ENCODE data around the gene PPFIBP2.

PPFIBP2 gene

GRCh38 chr11:7540830-7541555, 27.2 kb downstream of the PPFIBP2 start (continued):
- TF ChIP-seq ZNF121 (tag by site-specific recombination; IDR thresholded peaks at IDR 0.05): no peak
- no peak for TF ChIP-seq ZNF600 (tag by site-specific recombination; IDR thresholded peaks at IDR 0.05)
- no peak for TF ChIP-seq KLF16 (tag by site-specific recombination; IDR thresholded peaks at IDR 0.05)

GRCh38 chr11:7543302-7543701, 29.5 kb downstream of the PPFIBP2 start:
- H3K4me3 ChIP-seq (ENCODE audit: low read depth, low read length): no peak overlapping the region
- ChIA-PET CTCF (interaction anchor here (0.6 to 2.0 kb wide), 2 partner anchors 28 to 29 kb away, joined by 4 to 7 read pairs; no protein-coding TSS in a partner anchor), POLR2A (no interaction called here)
- TF ChIP-seq KLF17 (tag by site-specific recombination; IDR thresholded peaks at IDR 0.05) (no peak), ZNF26 (tag by site-specific recombination; IDR thresholded peaks at IDR 0.05) (no peak), ZEB2 (tag by site-specific recombination; IDR thresholded peaks at IDR 0.05) (no peak), ZNF138 (tag by site-specific recombination; IDR thresholded peaks at IDR 0.05; ENCODE audit: borderline replicate concordance) (no peak), ZNF555 (tag by site-specific recombination; conservative IDR thresholded peaks at IDR 0.05) (no peak), ZNF157 (tag by site-specific recombination; IDR thresholded peaks at IDR 0.05) (no peak), SP3 (tag by site-specific recombination; IDR thresholded peaks at IDR 0.05) (no peak), IKZF3 (tag by site-specific recombination; IDR thresholded peaks at IDR 0.05) (no peak), ZNF350 (tag by site-specific recombination; IDR thresholded peaks at IDR 0.05) (no peak), ZNF133 (tag by site-specific recombination; IDR thresholded peaks at IDR 0.05) (no peak), ZNF423 (tag by site-specific recombination; IDR thresholded peaks at IDR 0.05) (no peak), ZNF426 (tag by site-specific recombination; IDR thresholded peaks at IDR 0.05) (no peak)
- H3K4me1 ChIP-seq (ENCODE audit: control insufficient read depth, insufficient read depth, low read length): no peaks in the 10 kb centered on the region
- H3K9me3 ChIP-seq (ENCODE audit: control insufficient read depth, insufficient read depth, low read depth, low read length): no peaks in the 10 kb centered on the region
- no peak overlapping the region for H3K27ac ChIP-seq (ENCODE audit: extremely low read depth, low read depth, low read length)
- H3K36me3 ChIP-seq (ENCODE audit: control insufficient read depth in 2 of 2, insufficient read depth in 1 of 2, low read length in 2 of 2): no peaks in the 10 kb centered on the region

- ChIA-PET CTCF (interaction anchor here (2.0 kb wide), 1 partner anchor 27 kb away, joined by 7 read pairs; no protein-coding TSS in a partner anchor), POLR2A (no interaction called here)
- Histone ChIP-seq H3K9me3 (ENCODE audit: control insufficient read depth, insufficient read depth, low read depth, low read length) (no peaks in the 10 kb centered on the region), H3K4me1 (ENCODE audit: control insufficient read depth, insufficient read depth, low read length) (no peaks in the 10 kb centered on the region), H3K4me3 (ENCODE audit: low read depth, low read length) (no peak overlapping the region), H3K27ac (ENCODE audit: extremely low read depth, low read depth, low read length) (no peak overlapping the region), H3K36me3 (ENCODE audit: control insufficient read depth in 2 of 2, insufficient read depth in 1 of 2, low read length in 2 of 2) (no peaks in the 10 kb centered on the region)
- TF ChIP-seq ZNF335 (tag by site-specific recombination; conservative IDR thresholded peaks at IDR 0.05) (no peak), GLI4 (tag by site-specific recombination; IDR thresholded peaks at IDR 0.05) (no peak), BCL11A (tag by site-specific recombination; IDR thresholded peaks at IDR 0.05; ENCODE audit: low read depth) (no peak), TRIM28 (IDR thresholded peaks at IDR 0.05; ENCODE audit: borderline replicate concordance, low read length) (no peak), ZNF19 (tag by site-specific recombination; IDR thresholded peaks at IDR 0.05; ENCODE audit: low read depth) (no peak), ZEB2 (tag by site-specific recombination; IDR thresholded peaks at IDR 0.05) (no peak), ZNF514 (tag by site-specific recombination; IDR thresholded peaks at IDR 0.05) (no peak), ZFP3 (tag by site-specific recombination; IDR thresholded peaks at IDR 0.05; ENCODE audit: low read depth) (no peak), TSHZ1 (tag by site-specific recombination; IDR thresholded peaks at IDR 0.05; ENCODE audit: borderline replicate concordance) (no peak), ZNF560 (tag by site-specific recombination; IDR thresholded peaks at IDR 0.05; ENCODE audit: borderline replicate concordance) (no peak), ZNF670 (tag by site-specific recombination; IDR thresholded peaks at IDR 0.05; ENCODE audit: low read depth) (no peak), ZNF223 (tag by site-specific recombination; IDR thresholded peaks at IDR 0.05) (no peak), ZNF302 (tag by site-specific recombination; IDR thresholded peaks at IDR 0.05; ENCODE audit: low read depth) (no peak), ZIC2 (tag by site-specific recombination; IDR thresholded peaks at IDR 0.05) (no peak), ZNF561 (tag by site-specific recombination; IDR thresholded peaks at IDR 0.05; ENCODE audit: borderline replicate concordance) (no peak), ZBTB17 (tag by site-specific recombination; IDR thresholded peaks at IDR 0.05) (no peak), IKZF3 (tag by site-specific recombination; IDR thresholded peaks at IDR 0.05) (no peak)
Observed at GRCh38 chr11:7544021-7544420, 30.2 kb downstream of the PPFIBP2 start.

Measured in HEK293 (cell line).